Mesothelial cell of epicardium (in vitro differentiated cells): ENCODE results near the gene ZBTB1. TPM values are rescaled to one million over a fixed set of nuclear protein-coding genes. Genes with fewer than 3 reads are reported as not detected.

Source experiments
- DNase-seq, 2 experiments: peaks; one replicate each; pipeline ENCODE4 v3.0.0; 2021; ENCODE audit warnings: low spot score in 2 of 2; ENCODE audit not compliant: unreplicated experiment in 2 of 2
- H3K27ac Mint-ChIP-seq: 2 replicates; pipeline ENCODE4 v1.8.0; 2021; ENCODE audit warnings: mixed read lengths
- H3K27me3 Mint-ChIP-seq: 2 replicates; pipeline ENCODE4 v1.8.0; 2021; ENCODE audit warnings: low read depth, mixed read lengths
- H3K36me3 Mint-ChIP-seq: 2 replicates; pipeline ENCODE4 v1.8.0; 2021; ENCODE audit warnings: mixed read lengths
- H3K4me1 Mint-ChIP-seq: 2 replicates; pipeline ENCODE4 v1.8.0; 2021; ENCODE audit warnings: mixed read lengths
- H3K4me3 Mint-ChIP-seq: 2 replicates; pipeline ENCODE4 v1.8.0; 2021; ENCODE audit warnings: mild to moderate bottlenecking, moderate library complexity, mixed read lengths
- H3K9me3 Mint-ChIP-seq: 2 replicates; pipeline ENCODE4 v1.8.0; 2021; ENCODE audit warnings: mixed read lengths
- total RNA-seq: library from RNA; stranded (reverse); gene quantifications from 3 replicates; pipeline ENCODE4 v1.2.1, GENCODE V29; 2021
- TF ChIP-seq, protein P1 (sequence below): fragments of 200-600 bp; sonication (generic); IDR thresholded peaks from one replicate; pipeline ENCODE4 v1.5.0; 2021; ENCODE audit warnings: antibody characterized with exemption; ENCODE audit not compliant: unreplicated experiment

The ZBTB1 gene
- total RNA-seq, 1 donor from 2014 or later: 67.4 TPM

DNA sequence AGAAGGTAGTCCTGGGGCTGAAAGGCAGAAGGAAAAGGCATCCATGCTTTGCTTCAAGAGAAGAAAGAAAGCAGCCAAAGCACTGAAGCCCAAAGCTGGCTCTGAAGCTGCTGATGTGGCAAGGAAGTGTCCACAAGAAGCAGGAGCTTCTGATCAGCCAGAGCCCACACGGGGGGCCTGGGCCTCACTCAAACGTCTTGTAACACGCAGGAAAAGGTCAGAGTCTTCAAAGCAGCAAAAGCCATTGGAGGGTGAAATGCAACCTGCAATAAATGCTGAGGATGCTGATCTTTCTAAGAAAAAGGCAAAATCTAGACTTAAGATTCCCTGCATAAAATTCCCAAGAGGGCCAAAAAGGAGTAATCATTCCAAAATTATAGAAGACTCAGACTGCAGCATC lies 36.1 kb upstream of the ZBTB1 start:
- Mint-ChIP-seq H3K9me3 (no peaks in the 10 kb centered on the region), H3K27ac (no peak overlapping the region), H3K4me1 (peaks cover 27% of the 10 kb centered on the region), H3K4me3 (no peak overlapping the region), H3K27me3 (no peaks in the 10 kb centered on the region), H3K36me3 (peaks cover 3% of the 10 kb centered on the region)
- TF ChIP-seq, protein P1, sequence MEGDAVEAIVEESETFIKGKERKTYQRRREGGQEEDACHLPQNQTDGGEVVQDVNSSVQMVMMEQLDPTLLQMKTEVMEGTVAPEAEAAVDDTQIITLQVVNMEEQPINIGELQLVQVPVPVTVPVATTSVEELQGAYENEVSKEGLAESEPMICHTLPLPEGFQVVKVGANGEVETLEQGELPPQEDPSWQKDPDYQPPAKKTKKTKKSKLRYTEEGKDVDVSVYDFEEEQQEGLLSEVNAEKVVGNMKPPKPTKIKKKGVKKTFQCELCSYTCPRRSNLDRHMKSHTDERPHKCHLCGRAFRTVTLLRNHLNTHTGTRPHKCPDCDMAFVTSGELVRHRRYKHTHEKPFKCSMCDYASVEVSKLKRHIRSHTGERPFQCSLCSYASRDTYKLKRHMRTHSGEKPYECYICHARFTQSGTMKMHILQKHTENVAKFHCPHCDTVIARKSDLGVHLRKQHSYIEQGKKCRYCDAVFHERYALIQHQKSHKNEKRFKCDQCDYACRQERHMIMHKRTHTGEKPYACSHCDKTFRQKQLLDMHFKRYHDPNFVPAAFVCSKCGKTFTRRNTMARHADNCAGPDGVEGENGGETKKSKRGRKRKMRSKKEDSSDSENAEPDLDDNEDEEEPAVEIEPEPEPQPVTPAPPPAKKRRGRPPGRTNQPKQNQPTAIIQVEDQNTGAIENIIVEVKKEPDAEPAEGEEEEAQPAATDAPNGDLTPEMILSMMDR: no peak
- no peak for DNase-seq

- H3K27ac Mint-ChIP-seq: no peak overlapping the region
These were observed 30.5 kb upstream of the ZBTB1 start for GRCh38 chr14:64474041-64474440.

DNA sequence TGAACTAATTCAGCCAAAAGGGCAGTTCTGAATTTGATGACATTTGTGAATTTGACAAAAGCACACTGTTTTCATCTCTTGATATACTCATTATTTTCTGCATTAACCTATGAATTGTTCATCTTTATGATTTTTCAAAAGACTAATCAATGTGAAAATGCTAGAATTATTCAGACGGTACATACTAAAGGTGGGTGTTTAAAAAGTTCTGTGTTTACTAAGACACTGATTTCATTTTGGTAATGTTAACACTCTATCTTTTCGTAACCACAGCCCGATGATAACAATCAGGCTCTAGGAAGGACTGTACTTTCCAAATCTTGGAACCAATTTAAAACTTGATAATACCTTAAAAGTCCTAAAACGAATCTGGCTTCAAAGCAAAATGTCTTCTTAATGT lies 29.9 kb upstream of the ZBTB1 start:
- Mint-ChIP-seq H3K4me1 (peaks cover 12% of the 10 kb centered on the region), H3K4me3 (no peak overlapping the region), H3K36me3 (peaks cover under 1% of the 10 kb centered on the region), H3K27me3 (no peaks in the 10 kb centered on the region), H3K27ac (no peak overlapping the region), H3K9me3 (no peaks in the 10 kb centered on the region)
- TF ChIP-seq, protein P1: no peak
- no peak for DNase-seq

More at GRCh38 chr14:64474041-64474440, 30.5 kb upstream of the ZBTB1 start:
- H3K36me3 Mint-ChIP-seq: peaks cover 3% of the 10 kb centered on the region
- peaks cover 12% of the 10 kb centered on the region for H3K4me1 Mint-ChIP-seq
- no peak for DNase-seq
- H3K4me3 Mint-ChIP-seq: no peak overlapping the region
- TF ChIP-seq, protein P1: no peak
- no peaks in the 10 kb centered on the region for H3K9me3 Mint-ChIP-seq
- H3K27me3 Mint-ChIP-seq: no peaks in the 10 kb centered on the region

DNA sequence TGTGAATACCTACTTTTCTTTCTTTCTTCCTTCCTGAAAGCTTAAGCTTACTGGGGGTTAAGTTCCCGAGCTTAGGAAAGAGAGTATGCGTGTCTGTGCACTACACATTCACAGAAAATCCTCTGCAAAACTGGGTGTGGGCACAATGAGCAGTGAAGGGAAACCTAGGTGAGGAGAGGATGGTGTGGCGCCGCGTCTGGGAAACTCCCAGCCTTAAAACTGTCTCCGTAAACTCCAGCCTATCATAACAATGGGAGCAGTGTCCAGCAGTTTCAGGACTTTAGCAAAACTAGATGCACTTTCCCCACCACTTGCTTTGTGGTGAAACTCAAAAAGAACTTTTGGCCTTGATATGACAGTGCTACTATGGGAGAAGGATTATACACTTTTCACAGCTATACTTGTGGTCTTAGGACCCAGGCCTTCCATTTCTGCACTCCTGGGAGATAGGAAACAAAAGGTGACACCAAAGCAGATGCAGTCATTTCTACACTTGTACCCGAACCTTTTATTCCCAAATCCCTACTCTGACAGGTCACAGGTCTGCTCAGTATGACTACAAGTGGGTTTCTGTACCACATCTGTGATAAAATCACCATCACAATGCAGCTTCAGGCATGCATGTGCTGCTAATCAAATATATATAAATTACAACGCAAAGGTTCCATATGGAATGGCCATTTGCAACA lies 28.8 kb upstream of the ZBTB1 start:
- H3K4me1 Mint-ChIP-seq: peaks cover 12% of the 10 kb centered on the region
- H3K36me3 Mint-ChIP-seq: no peaks in the 10 kb centered on the region
- H3K9me3 Mint-ChIP-seq: no peaks in the 10 kb centered on the region
- H3K27me3 Mint-ChIP-seq: no peaks in the 10 kb centered on the region
- no peak overlapping the region for H3K27ac Mint-ChIP-seq
- TF ChIP-seq, protein P1: no peak
- H3K4me3 Mint-ChIP-seq: no peak overlapping the region
- DNase-seq: no peak

DNA sequence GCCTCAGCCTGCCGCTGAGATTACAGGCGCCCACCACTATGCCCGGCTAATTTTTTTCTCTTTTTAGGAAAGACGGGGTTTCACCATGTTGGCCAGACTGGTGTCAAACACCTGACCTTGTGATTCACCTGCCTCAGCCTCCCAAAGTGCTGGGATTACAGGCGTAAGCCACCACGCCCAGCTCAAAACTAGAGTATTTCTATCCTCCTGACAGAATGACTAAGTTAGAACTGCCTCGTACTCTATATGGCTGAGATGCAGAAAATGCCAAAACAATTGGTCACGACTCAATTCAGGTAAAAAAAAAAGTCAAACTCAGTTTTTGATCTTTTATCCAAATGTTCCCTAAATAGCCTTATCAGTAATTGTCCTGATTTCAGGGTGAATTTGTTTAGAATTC lies 28.1 kb upstream of the ZBTB1 start:
- Mint-ChIP-seq H3K4me3 (no peak overlapping the region), H3K9me3 (no peaks in the 10 kb centered on the region), H3K36me3 (no peaks in the 10 kb centered on the region), H3K27ac (no peak overlapping the region), H3K4me1 (peaks cover 11% of the 10 kb centered on the region), H3K27me3 (no peaks in the 10 kb centered on the region)
- TF ChIP-seq, protein P1: no peak
- no peak for DNase-seq
